ENCODE measurements around the gene MED13L.

MED13L gene

GRCh38 chr12:115960868-115961802, 316.4 kb downstream of the MED13L start:
- DNase-seq, result no peak

- no peak for DNase-seq
Measured at GRCh38 chr12:115957686-115958290, 319.7 kb downstream of the MED13L start.

- DNase-seq, result no peak
Measured at GRCh38 chr12:115956659-115957058, 320.8 kb downstream of the MED13L start.

GRCh38 chr12:115956236-115956635, 321.3 kb downstream of the MED13L start:
- DNase-seq, result no peak

GRCh38 chr12:115953450-115953849, 324.0 kb downstream of the MED13L start:
- DNase-seq, result no peak

- DNase-seq, result no peak
Measured at GRCh38 chr12:115953031-115953430, 324.5 kb downstream of the MED13L start.

- DNase-seq, result no peak
Measured at GRCh38 chr12:115950959-115951358, 326.5 kb downstream of the MED13L start.

GRCh38 chr12:115949675-115950074, 327.8 kb downstream of the MED13L start:
- no peak for DNase-seq

- DNase-seq, result no peak
Measured at GRCh38 chr12:115947696-115948062, 329.8 kb downstream of the MED13L start.

GRCh38 chr12:115946867-115947695, 330.4 kb downstream of the MED13L start:
- DNase-seq, result no peak

- DNase-seq, result no peak
Measured at GRCh38 chr12:115946092-115946491, 331.4 kb downstream of the MED13L start.

GRCh38 chr12:115945491-115945885, 332.0 kb downstream of the MED13L start:
- DNase-seq, result no peak

- no peak for DNase-seq
Measured at GRCh38 chr12:115944837-115945490, 332.5 kb downstream of the MED13L start.

GRCh38 chr12:115944392-115944742, 333.1 kb downstream of the MED13L start:
- no peak for DNase-seq

- no peak for DNase-seq
Measured at GRCh38 chr12:115943630-115944391, 333.7 kb downstream of the MED13L start.

GRCh38 chr12:115943310-115943629, 334.2 kb downstream of the MED13L start:
- DNase-seq, result no peak

- DNase-seq, result no peak
Measured at GRCh38 chr12:115942346-115942745, 335.1 kb downstream of the MED13L start.

GRCh38 chr12:115941362-115941761, 336.1 kb downstream of the MED13L start:
- DNase-seq, result no peak

GRCh38 chr12:115938794-115939377, 338.6 kb downstream of the MED13L start:
- DNase-seq, result no peak

- DNase-seq, result no peak
Measured at GRCh38 chr12:115936997-115937916, 340.2 kb downstream of the MED13L start.

GRCh38 chr12:115934877-115935276, 342.6 kb downstream of the MED13L start:
- no peak for DNase-seq
